CD14-positive monocyte (primary cell): ENCODE data around the gene SYT8. TPM values are rescaled to one million over a fixed set of nuclear protein-coding genes. Genes with fewer than 3 reads are reported as not detected.

Source experiments
- DNase-seq, 3 donors: peaks; one replicate each; pipeline ENCODE4 v3.0.0-alpha.2; 2011 to 2022
- H2AFZ ChIP-seq: 2 replicates; pipeline ENCODE4 v1.6.0; 2012; ENCODE audit warnings: mild to moderate bottlenecking, low read depth, low read length, inconsistent platforms; ENCODE audit not compliant: insufficient read depth, poor library complexity, severe bottlenecking
- H3K27ac ChIP-seq, 2 donors: 1 replicate in 1 of 2; 2 replicates in 1 of 2; pipeline ENCODE4 v1.5.1; 2012 to 2013; ENCODE audit warnings: low read length in 2 of 2, control low read depth in 1 of 2, inconsistent platforms in 1 of 2, low read depth in 1 of 2, mild to moderate bottlenecking in 1 of 2
- H3K27me3 ChIP-seq, 2 donors: one replicate each; pipeline versions ENCODE4 v1.6.0 to v1.6.1; 2011 to 2013; ENCODE audit warnings: low read length in 2 of 2; ENCODE audit not compliant: control insufficient read depth in 2 of 2, insufficient read depth in 2 of 2
- H3K36me3 ChIP-seq, 2 donors: replicated peaks in 1 of 2; 1 replicate in 1 of 2; 2 replicates in 1 of 2; pipeline versions ENCODE4 v1.5.1 to v1.6.1; 2012 to 2013; ENCODE audit warnings: low read length in 2 of 2, control low read depth in 1 of 2, inconsistent platforms in 1 of 2, mild to moderate bottlenecking in 1 of 2; ENCODE audit not compliant: insufficient read depth in 2 of 2, control insufficient read depth in 1 of 2
- H3K4me1 ChIP-seq, 2 donors: 1 replicate in 1 of 2; 2 replicates in 1 of 2; pipeline versions ENCODE4 v1.5.1 to v1.6.1; 2012 to 2013; ENCODE audit warnings: low read length in 2 of 2, control low read depth in 1 of 2, inconsistent platforms in 1 of 2, mild to moderate bottlenecking in 1 of 2, moderate library complexity in 1 of 2; ENCODE audit not compliant: insufficient read depth in 2 of 2, control insufficient read depth in 1 of 2
- H3K4me2 ChIP-seq: replicated peaks from 2 replicates; pipeline ENCODE3; 2012; ENCODE audit warnings: low read length, moderate library complexity, mild to moderate bottlenecking; ENCODE audit not compliant: poor library complexity, severe bottlenecking; ENCODE audit errors: extremely low read depth
- H3K4me3 ChIP-seq, 3 experiments: fragments of 200-600 bp in 1 of 3; sonication (generic) in 1 of 3; replicated peaks in 1 of 3; 1 replicate in 2 of 3; 2 replicates in 1 of 3; pipeline ENCODE4 v1.5.1; 2011 to 2013; ENCODE audit warnings: low read length in 3 of 3, mild to moderate bottlenecking in 3 of 3, control low read depth in 2 of 3, low read depth in 2 of 3, inconsistent platforms in 1 of 3, moderate library complexity in 1 of 3
- H3K79me2 ChIP-seq: 2 replicates; pipeline ENCODE4 v1.6.0; 2012; ENCODE audit warnings: mild to moderate bottlenecking, control low read depth, inconsistent platforms, low read length, moderate library complexity; ENCODE audit not compliant: insufficient read depth
- H3K9ac ChIP-seq: 2 replicates; pipeline ENCODE4 v1.6.0; 2017; ENCODE audit warnings: low read length, mild to moderate bottlenecking; ENCODE audit not compliant: insufficient read depth, poor library complexity, severe bottlenecking
- H3K9me3 ChIP-seq, 2 donors: replicated peaks in 1 of 2; 1 replicate in 1 of 2; 2 replicates in 1 of 2; pipeline versions ENCODE4 v1.5.1 to v1.6.1; 2012 to 2013; ENCODE audit warnings: low read length in 2 of 2, control low read depth in 1 of 2; ENCODE audit not compliant: control insufficient read depth in 1 of 2, insufficient read depth in 1 of 2
- H4K20me1 ChIP-seq: 2 replicates; pipeline ENCODE4 v1.6.0; 2012; ENCODE audit warnings: mild to moderate bottlenecking, low read length, control low read depth, moderate library complexity; ENCODE audit not compliant: insufficient read depth
- H3K27ac Mint-ChIP-seq, 7 donors: one replicate each; pipeline ENCODE4 v1.8.0; 2020; ENCODE audit warnings: mild to moderate bottlenecking in 7 of 7, mixed read lengths in 7 of 7, moderate library complexity in 6 of 7, inconsistent platforms in 2 of 7
- H3K27me3 Mint-ChIP-seq, 3 donors: one replicate each; pipeline ENCODE4 v1.8.0; 2021 to 2022; ENCODE audit warnings: low read depth in 3 of 3, mild to moderate bottlenecking in 3 of 3, mixed read lengths in 3 of 3, moderate library complexity in 3 of 3, inconsistent platforms in 1 of 3
- H3K36me3 Mint-ChIP-seq, 2 donors: one replicate each; pipeline ENCODE4 v1.8.0; 2020; ENCODE audit warnings: mixed read lengths in 2 of 2, inconsistent platforms in 1 of 2, mild to moderate bottlenecking in 1 of 2
- H3K4me1 Mint-ChIP-seq: one replicate; pipeline ENCODE4 v1.8.0; 2020; ENCODE audit warnings: mild to moderate bottlenecking, mixed read lengths
- H3K4me3 Mint-ChIP-seq, 2 donors: one replicate each; pipeline ENCODE4 v1.8.0; 2020; ENCODE audit warnings: mild to moderate bottlenecking in 2 of 2, mixed read lengths in 2 of 2, moderate library complexity in 1 of 2
- H3K9me3 Mint-ChIP-seq, 7 donors: one replicate each; pipeline ENCODE4 v1.8.0; 2020 to 2022; ENCODE audit warnings: mixed read lengths in 7 of 7, mild to moderate bottlenecking in 6 of 7, moderate library complexity in 6 of 7, inconsistent platforms in 2 of 7
- WGBS: methylation state at CpG from one replicate; pipeline ENCODE4 v1.1.5; 2013; ENCODE audit warnings: missing lambda C conversion rate; ENCODE audit not compliant: insufficient coverage; 5-methylcytosine and 5-hydroxymethylcytosine counted together
- intact Hi-C, 2 donors: fragments of 100-400 bp; cut with micrococcal nuclease; formaldehyde crosslinking; loops; one replicate each; pipeline versions ENCODE4 v1.15.0 to v1.15.1; 2023
- polyA plus RNA-seq, 3 donors: library from polyadenylated mRNA; depleted of rRNA in 1 of 3; unstranded in 2 of 3; stranded (reverse) in 1 of 3; fragments of 300-500 nt in 2 of 3; fragments of >200 nt in 1 of 3; fragmentation: Illumina TruSeq in 2 of 3; gene quantifications; 1 replicate in 2 of 3; 2 replicates in 1 of 3; pipeline ENCODE4 v1.2.3, GENCODE V29; 2012 to 2021
- TF ChIP-seq, protein P1 (sequence below): fragments of 200-600 bp; IDR thresholded peaks from one replicate; pipeline ENCODE4 v1.8.0; 2022; ENCODE audit warnings: antibody characterized with exemption, mild to moderate bottlenecking

Gene SYT8
- polyA plus RNA-seq, 3 donors, result not detected

DNA sequence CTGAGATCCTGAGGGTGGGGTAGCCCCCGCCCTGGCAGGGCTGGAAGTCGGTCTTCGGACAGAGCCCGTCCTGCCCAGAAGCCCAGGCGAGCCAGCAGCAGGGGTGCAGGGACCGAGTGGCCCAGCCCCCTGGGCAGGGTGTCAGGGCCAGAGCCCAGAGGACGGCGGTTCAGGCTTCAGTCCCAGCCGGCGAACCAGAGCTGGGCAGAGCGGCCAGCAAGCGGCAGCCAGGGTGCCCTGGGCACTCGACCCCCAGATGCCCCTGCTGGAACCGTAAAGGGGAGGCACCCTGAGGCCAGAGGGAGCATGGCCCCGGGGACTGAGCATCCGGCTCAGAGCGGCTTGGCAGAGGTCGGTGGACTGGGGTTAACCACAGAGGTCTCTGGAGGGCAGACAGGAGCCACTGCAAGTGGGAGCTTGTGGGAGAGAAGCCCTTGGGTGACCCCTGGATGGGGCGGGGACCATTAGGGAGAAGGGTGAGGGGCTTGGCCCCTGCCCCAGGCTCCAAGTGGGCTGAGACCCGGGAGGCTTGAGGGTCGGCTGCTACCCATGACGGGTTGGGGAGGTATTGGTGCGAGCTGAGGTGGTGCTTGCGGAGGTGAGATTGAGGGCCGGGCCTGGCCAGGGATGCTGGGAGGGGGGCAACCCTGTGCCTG is 34.0 kb downstream of the SYT8 start:
- H3K4me3 Mint-ChIP-seq, result no peak overlapping the region
- peaks cover 94% of the 10 kb centered on the region for H3K79me2 ChIP-seq
- H3K27me3 ChIP-seq, result no peaks in the 10 kb centered on the region
- H3K36me3 Mint-ChIP-seq, result peaks cover 55 to 72% of the 10 kb centered on the region in 2 donors
- H3K27ac ChIP-seq, result no peak overlapping the region
- peaks cover 41 to 62% of the 10 kb centered on the region in 2 donors for H3K36me3 ChIP-seq
- no peaks in the 10 kb centered on the region for H3K9me3 ChIP-seq
- H3K27me3 Mint-ChIP-seq, result peaks cover 1 to 12% (median 8%) of the 10 kb centered on the region in 3 donors
- H2AFZ ChIP-seq, result no peak overlapping the region
- intact Hi-C loops, result no loop called here
- WGBS, result 87% methylated on average over 25 of the region's 25 CpGs
- H3K4me1 Mint-ChIP-seq, result peaks cover 39% of the 10 kb centered on the region
- peaks cover 0 to 2% (median 0%) of the 10 kb centered on the region in 7 donors for H3K9me3 Mint-ChIP-seq
- H4K20me1 ChIP-seq, result peaks cover 100% of the 10 kb centered on the region
- H3K9ac ChIP-seq, result no peak overlapping the region
- TF ChIP-seq, protein P1, sequence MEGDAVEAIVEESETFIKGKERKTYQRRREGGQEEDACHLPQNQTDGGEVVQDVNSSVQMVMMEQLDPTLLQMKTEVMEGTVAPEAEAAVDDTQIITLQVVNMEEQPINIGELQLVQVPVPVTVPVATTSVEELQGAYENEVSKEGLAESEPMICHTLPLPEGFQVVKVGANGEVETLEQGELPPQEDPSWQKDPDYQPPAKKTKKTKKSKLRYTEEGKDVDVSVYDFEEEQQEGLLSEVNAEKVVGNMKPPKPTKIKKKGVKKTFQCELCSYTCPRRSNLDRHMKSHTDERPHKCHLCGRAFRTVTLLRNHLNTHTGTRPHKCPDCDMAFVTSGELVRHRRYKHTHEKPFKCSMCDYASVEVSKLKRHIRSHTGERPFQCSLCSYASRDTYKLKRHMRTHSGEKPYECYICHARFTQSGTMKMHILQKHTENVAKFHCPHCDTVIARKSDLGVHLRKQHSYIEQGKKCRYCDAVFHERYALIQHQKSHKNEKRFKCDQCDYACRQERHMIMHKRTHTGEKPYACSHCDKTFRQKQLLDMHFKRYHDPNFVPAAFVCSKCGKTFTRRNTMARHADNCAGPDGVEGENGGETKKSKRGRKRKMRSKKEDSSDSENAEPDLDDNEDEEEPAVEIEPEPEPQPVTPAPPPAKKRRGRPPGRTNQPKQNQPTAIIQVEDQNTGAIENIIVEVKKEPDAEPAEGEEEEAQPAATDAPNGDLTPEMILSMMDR, result no peak
- H3K4me2 ChIP-seq, result no peak overlapping the region
- H3K4me3 ChIP-seq, result no peak overlapping the region
- DNase-seq, result no peak
- H3K4me1 ChIP-seq, result peaks cover 14 to 41% of the 10 kb centered on the region in 2 donors
- H3K27ac Mint-ChIP-seq, result peak overlapping the region in 2 of 7 donors; percentile 25 to 41

DNA sequence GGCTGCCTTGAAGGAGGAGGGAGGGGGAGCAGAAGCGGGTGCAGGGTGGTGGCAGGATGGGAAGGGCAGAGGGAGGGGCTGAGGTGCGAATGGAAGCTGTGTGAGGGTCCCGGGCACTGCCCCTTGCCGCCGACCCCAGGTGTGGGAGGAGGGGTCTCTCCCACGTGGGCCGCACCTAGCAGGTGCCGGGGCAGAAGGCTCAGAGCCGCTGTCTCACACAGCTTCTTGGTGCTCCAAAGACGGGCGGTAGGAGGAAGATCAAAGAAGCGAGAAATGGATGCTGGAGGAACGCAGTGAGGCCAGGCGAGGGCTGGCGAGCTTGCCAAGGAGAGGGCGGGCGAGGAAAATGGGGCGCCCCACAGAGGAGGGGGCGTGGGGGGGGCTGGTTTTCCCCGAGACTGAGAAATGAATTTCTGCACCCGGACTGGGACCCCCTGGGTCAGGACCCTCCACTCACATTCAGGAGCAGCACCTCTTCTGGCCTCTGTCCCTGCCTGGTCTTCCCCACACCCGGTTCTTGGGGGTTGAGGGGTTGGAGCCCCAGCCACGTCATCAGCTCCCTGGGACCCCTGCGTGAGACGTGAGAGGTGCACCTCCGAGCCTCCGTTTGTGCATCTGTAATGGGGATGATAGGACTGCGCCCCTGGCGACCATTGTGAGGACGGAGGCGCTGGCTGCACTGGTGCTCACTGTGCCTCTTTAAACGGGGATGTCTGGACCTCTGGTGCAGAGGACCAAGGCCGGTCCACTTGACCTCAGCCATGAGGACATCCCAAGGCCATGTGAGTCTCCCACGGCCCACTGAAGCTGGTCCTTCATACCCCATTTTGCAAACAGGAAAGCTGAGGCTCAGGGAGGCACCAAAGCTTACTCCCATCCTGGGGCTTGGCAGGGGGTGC is 34.9 kb downstream of the SYT8 start:
- Histone ChIP-seq H3K9ac (no peak overlapping the region), H4K20me1 (peaks cover 98% of the 10 kb centered on the region), H3K4me2 (no peak overlapping the region), H3K4me1 (peaks cover 5 to 37% of the 10 kb centered on the region in 2 donors), H3K9me3 (no peaks in the 10 kb centered on the region), H2AFZ (no peak overlapping the region), H3K79me2 (peaks cover 90% of the 10 kb centered on the region), H3K36me3 (peaks cover 42 to 62% of the 10 kb centered on the region in 2 donors), H3K27ac (no peak overlapping the region), H3K27me3 (no peaks in the 10 kb centered on the region), H3K4me3 (no peak overlapping the region)
- Mint-ChIP-seq H3K4me3 (no peak overlapping the region), H3K36me3 (peaks cover 53 to 72% of the 10 kb centered on the region in 2 donors), H3K27ac (peak overlapping the region in 1 of 7 donors; percentile 19), H3K27me3 (peaks cover 1 to 11% (median 4%) of the 10 kb centered on the region in 3 donors), H3K4me1 (peaks cover 42% of the 10 kb centered on the region), H3K9me3 (peaks cover 0 to 2% (median 0%) of the 10 kb centered on the region in 7 donors)
- DNase-seq, result no peak
- TF ChIP-seq, protein P1, result no peak
- intact Hi-C loops, result no loop called here
- 94% methylated on average over 27 of the region's 34 CpGs for WGBS
